Measurements from ENCODE around the gene TPM1. TPM values are rescaled to one million over a fixed set of nuclear protein-coding genes. Genes with fewer than 3 reads are reported as not detected.

TPM1 gene
- total RNA-seq, 1 experiment from 2014 or later = 22.5 TPM

- Histone ChIP-seq H3K36me3 (ENCODE audit: control insufficient read depth in 1 of 2, insufficient read depth in 2 of 2, low read length in 2 of 2) (no peaks in the 10 kb centered on the region), H2AFZ (ENCODE audit: low read depth, low read length, poor library complexity, severe bottlenecking) (no peak overlapping the region), H3K27me3 (ENCODE audit: insufficient read depth, low read length) (no peaks in the 10 kb centered on the region), H4K20me1 (ENCODE audit: insufficient read depth) (no peaks in the 10 kb centered on the region), H3K9me3 (ENCODE audit: control insufficient read depth in 1 of 2, insufficient read depth in 1 of 2, low read depth in 1 of 2, low read length in 2 of 2) (peaks cover under 1 to 5% of the 10 kb centered on the region in 2 experiments; a peak in 3 of 4 replicates), H3K4me1 (ENCODE audit: control insufficient read depth in 1 of 2, insufficient read depth in 2 of 2, low read length in 2 of 2) (no peaks in the 10 kb centered on the region), H3K9ac (ENCODE audit: low read length) (no peak overlapping the region), H3K9me2 (ENCODE audit: insufficient read depth) (no peaks in the 10 kb centered on the region), H3K79me2 (ENCODE audit: insufficient read depth, low read length) (no peaks in the 10 kb centered on the region), H3K4me3 (replicated peaks in 1 of 2; ENCODE audit: low read depth in 1 of 2, low read length in 2 of 2) (no peak overlapping the region), H3K4me2 (ENCODE audit: low read length) (no peak overlapping the region), H3K27ac (ENCODE audit: low read depth, low read length) (no peak overlapping the region)
- TF ChIP-seq POLR2A (IDR thresholded peaks at IDR 0.05; ENCODE audit: borderline replicate concordance, extremely low read depth, insufficient read depth, insufficient read length) = no peak
- no peak for TF ChIP-seq MAX (IDR thresholded peaks at IDR 0.05)
- TF ChIP-seq SP1 (IDR thresholded peaks at IDR 0.05; ENCODE audit: low read depth) = no peak
- TF ChIP-seq RAD21 (IDR thresholded peaks at IDR 0.05; ENCODE audit: low read depth) = no peak
- no peak for TF ChIP-seq ZNF274 (IDR thresholded peaks at IDR 0.05; ENCODE audit: low read depth, low read length)
- no peak for TF ChIP-seq EGR1 (IDR thresholded peaks at IDR 0.05; ENCODE audit: low read depth)
- no peak for TF ChIP-seq CBX3 (IDR thresholded peaks at IDR 0.05; ENCODE audit: low read depth)
- TF ChIP-seq, protein P1, sequence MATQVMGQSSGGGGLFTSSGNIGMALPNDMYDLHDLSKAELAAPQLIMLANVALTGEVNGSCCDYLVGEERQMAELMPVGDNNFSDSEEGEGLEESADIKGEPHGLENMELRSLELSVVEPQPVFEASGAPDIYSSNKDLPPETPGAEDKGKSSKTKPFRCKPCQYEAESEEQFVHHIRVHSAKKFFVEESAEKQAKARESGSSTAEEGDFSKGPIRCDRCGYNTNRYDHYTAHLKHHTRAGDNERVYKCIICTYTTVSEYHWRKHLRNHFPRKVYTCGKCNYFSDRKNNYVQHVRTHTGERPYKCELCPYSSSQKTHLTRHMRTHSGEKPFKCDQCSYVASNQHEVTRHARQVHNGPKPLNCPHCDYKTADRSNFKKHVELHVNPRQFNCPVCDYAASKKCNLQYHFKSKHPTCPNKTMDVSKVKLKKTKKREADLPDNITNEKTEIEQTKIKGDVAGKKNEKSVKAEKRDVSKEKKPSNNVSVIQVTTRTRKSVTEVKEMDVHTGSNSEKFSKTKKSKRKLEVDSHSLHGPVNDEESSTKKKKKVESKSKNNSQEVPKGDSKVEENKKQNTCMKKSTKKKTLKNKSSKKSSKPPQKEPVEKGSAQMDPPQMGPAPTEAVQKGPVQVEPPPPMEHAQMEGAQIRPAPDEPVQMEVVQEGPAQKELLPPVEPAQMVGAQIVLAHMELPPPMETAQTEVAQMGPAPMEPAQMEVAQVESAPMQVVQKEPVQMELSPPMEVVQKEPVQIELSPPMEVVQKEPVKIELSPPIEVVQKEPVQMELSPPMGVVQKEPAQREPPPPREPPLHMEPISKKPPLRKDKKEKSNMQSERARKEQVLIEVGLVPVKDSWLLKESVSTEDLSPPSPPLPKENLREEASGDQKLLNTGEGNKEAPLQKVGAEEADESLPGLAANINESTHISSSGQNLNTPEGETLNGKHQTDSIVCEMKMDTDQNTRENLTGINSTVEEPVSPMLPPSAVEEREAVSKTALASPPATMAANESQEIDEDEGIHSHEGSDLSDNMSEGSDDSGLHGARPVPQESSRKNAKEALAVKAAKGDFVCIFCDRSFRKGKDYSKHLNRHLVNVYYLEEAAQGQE (IDR thresholded peaks at IDR 0.05; ENCODE audit: low read depth) = no peak
- no peak for TF ChIP-seq ZFX (IDR thresholded peaks at IDR 0.05)
- TF ChIP-seq SIN3A (IDR thresholded peaks at IDR 0.05; ENCODE audit: low read depth) = no peak
- BruUV-seq (replicated peaks) = no TSS peak
- DNase-seq (ENCODE audit: low read depth, low spot score) (no peak), ATAC-seq (no peak)
- intact Hi-C loops (cut with micrococcal nuclease) = no loop called here
- RAD21 ChIA-PET (ENCODE audit: low non-redundant PET in 1 of 2, low total read pairs in 2 of 2, uncharacterized antibody in 2 of 2, unreplicated experiment in 2 of 2) = no interaction called here
- CTCF ChIA-PET = no interaction called here
- POLR2A ChIA-PET = interaction anchor here (0.7 kb wide), 1 partner anchor 349 kb away, joined by 3 read pairs; no protein-coding TSS in a partner anchor
These were observed 71.9 kb downstream of the TPM1 start for GRCh38 chr15:63114465-63114864.

Other genes starting within 250 kb of the TPM1 start
- gene LACTB, start 79.1 kb downstream of the TPM1 start, total RNA-seq (2021; ENCODE audit: unreplicated experiment) = 7.6 TPM
- gene RPS27L, start 114.7 kb downstream of the TPM1 start, total RNA-seq (2021; ENCODE audit: unreplicated experiment) = 139 TPM
- 19.4 TPM for gene RAB8B, start 146.9 kb downstream of the TPM1 start, total RNA-seq (2021; ENCODE audit: unreplicated experiment)
- 8.5 TPM for gene APH1B, start 234.9 kb downstream of the TPM1 start, total RNA-seq (2021; ENCODE audit: unreplicated experiment)

Data from HCT116 (cell line).